GM12878 (cell line): ENCODE measurements around the gene USP17L21.
"Not testable (repeated sequence)": the region's sequence is repeated elsewhere in the genome, so short reads cannot be mapped to it uniquely, and the experiment has no call there.

Experiments
- GABPA ChIP-seq: IDR thresholded peaks from 2 replicates; pipeline ENCODE4 v1.6.1; 2014; ENCODE audit warnings: antibody characterized with exemption, low read depth, mild to moderate bottlenecking, inconsistent platforms
- TF ChIP-seq, protein P1 (sequence below), 3 experiments: IDR thresholded peaks in 2 of 3; conservative IDR thresholded peaks in 1 of 3; 2 replicates each; pipeline ENCODE4 v1.5.1; 2011; ENCODE audit warnings: low read depth in 3 of 3, low read length in 3 of 3, mild to moderate bottlenecking in 3 of 3, control low read depth in 2 of 3, moderate library complexity in 2 of 3, inconsistent platforms in 1 of 3, mixed read lengths in 1 of 3; ENCODE audit not compliant: control insufficient read depth in 2 of 3, insufficient read depth in 1 of 3; ENCODE audit errors: extremely low read depth in 1 of 3
- TF ChIP-seq, protein P2 (sequence below): fragments of 450-650 bp; IDR thresholded peaks from 2 replicates; pipeline ENCODE4 v1.6.1; 2018; ENCODE audit warnings: mild to moderate bottlenecking, low read depth, moderate library complexity; ENCODE audit not compliant: partially characterized antibody
- TF ChIP-seq, protein P3 (sequence below): fragments of 450-650 bp; IDR thresholded peaks from 2 replicates; pipeline ENCODE4 v1.6.1; 2016; ENCODE audit warnings: mild to moderate bottlenecking

- TF ChIP-seq, protein P1, sequence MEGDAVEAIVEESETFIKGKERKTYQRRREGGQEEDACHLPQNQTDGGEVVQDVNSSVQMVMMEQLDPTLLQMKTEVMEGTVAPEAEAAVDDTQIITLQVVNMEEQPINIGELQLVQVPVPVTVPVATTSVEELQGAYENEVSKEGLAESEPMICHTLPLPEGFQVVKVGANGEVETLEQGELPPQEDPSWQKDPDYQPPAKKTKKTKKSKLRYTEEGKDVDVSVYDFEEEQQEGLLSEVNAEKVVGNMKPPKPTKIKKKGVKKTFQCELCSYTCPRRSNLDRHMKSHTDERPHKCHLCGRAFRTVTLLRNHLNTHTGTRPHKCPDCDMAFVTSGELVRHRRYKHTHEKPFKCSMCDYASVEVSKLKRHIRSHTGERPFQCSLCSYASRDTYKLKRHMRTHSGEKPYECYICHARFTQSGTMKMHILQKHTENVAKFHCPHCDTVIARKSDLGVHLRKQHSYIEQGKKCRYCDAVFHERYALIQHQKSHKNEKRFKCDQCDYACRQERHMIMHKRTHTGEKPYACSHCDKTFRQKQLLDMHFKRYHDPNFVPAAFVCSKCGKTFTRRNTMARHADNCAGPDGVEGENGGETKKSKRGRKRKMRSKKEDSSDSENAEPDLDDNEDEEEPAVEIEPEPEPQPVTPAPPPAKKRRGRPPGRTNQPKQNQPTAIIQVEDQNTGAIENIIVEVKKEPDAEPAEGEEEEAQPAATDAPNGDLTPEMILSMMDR (IDR thresholded peaks at IDR 0.05 in 2 of 3, conservative IDR thresholded peaks at IDR 0.05 in 1 of 3; ENCODE audit: control insufficient read depth in 2 of 3, extremely low read depth in 1 of 3, insufficient read depth in 1 of 3, low read depth in 3 of 3, low read length in 3 of 3), result not testable (repeated sequence)
- TF ChIP-seq, protein P2, sequence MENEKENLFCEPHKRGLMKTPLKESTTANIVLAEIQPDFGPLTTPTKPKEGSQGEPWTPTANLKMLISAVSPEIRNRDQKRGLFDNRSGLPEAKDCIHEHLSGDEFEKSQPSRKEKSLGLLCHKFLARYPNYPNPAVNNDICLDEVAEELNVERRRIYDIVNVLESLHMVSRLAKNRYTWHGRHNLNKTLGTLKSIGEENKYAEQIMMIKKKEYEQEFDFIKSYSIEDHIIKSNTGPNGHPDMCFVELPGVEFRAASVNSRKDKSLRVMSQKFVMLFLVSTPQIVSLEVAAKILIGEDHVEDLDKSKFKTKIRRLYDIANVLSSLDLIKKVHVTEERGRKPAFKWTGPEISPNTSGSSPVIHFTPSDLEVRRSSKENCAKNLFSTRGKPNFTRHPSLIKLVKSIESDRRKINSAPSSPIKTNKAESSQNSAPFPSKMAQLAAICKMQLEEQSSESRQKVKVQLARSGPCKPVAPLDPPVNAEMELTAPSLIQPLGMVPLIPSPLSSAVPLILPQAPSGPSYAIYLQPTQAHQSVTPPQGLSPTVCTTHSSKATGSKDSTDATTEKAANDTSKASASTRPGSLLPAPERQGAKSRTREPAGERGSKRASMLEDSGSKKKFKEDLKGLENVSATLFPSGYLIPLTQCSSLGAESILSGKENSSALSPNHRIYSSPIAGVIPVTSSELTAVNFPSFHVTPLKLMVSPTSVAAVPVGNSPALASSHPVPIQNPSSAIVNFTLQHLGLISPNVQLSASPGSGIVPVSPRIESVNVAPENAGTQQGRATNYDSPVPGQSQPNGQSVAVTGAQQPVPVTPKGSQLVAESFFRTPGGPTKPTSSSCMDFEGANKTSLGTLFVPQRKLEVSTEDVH, result not testable (repeated sequence)
- TF ChIP-seq, protein P3, sequence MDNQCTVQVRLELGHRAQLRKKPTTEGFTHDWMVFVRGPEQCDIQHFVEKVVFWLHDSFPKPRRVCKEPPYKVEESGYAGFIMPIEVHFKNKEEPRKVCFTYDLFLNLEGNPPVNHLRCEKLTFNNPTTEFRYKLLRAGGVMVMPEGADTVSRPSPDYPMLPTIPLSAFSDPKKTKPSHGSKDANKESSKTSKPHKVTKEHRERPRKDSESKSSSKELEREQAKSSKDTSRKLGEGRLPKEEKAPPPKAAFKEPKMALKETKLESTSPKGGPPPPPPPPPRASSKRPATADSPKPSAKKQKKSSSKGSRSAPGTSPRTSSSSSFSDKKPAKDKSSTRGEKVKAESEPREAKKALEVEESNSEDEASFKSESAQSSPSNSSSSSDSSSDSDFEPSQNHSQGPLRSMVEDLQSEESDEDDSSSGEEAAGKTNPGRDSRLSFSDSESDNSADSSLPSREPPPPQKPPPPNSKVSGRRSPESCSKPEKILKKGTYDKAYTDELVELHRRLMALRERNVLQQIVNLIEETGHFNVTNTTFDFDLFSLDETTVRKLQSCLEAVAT, result not testable (repeated sequence)
- not testable (repeated sequence) for TF ChIP-seq GABPA
These were observed 47.6 kb upstream of the USP17L21 start, which contains the start of gene USP17L11 for GRCh38 chr4:9215105-9215504.
